HG03575 (cell line): ENCODE data around the gene CABP2.
"Not testable (repeated sequence)": the region's sequence is repeated elsewhere in the genome, so short reads cannot be mapped to it uniquely, and the experiment has no call there.

Experiments
- ATAC-seq: cut with Tn5 transposase; IDR thresholded peaks from one replicate; pipeline ENCODE4 v1.9.1; 2021; ENCODE audit not compliant: unreplicated experiment, insufficient number of reproducible peaks, low FRiP score; ENCODE audit errors: extremely low read depth

CABP2 gene

DNA sequence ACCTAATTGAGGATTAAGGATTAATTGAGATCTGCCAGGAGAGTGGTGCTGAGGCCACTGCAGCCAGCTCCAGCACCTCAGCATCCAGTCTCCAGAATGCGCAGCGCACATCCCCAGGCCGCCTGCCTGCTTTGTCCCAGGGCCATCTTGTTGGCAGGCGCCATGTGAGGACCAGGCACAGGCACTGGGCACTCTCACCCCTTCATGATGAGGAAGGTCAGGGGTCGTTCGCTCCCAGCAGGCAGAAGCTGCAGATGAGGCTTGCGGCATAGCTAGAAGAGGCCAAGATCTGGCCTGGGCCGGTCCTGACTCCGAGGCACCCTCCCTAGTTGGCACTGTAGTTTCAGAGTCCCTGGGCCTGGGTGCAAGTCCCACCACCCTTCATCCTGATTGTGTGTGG lies 6.4 kb downstream of the CABP2 start:
- no peak for ATAC-seq

DNA sequence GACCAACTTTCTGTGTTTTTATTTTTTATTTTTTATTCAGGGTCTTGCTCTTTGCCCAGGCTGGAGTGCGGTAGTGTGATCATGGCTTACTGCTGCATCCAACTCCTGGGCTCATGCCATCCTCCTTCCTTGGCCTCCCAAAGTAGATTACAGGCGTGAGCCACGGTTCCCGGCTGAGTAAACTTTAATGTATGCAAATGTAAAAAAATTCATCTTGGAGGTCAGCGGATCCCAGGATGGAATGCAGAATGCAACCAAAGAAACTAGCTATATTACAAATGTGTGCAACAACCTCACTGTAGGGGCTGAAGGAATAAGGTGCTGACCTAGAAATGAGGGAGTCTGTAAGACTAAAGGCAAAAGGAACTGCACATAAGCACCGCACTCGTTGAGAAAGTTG lies 9.1 kb downstream of the CABP2 start:
- ATAC-seq, result no peak

DNA sequence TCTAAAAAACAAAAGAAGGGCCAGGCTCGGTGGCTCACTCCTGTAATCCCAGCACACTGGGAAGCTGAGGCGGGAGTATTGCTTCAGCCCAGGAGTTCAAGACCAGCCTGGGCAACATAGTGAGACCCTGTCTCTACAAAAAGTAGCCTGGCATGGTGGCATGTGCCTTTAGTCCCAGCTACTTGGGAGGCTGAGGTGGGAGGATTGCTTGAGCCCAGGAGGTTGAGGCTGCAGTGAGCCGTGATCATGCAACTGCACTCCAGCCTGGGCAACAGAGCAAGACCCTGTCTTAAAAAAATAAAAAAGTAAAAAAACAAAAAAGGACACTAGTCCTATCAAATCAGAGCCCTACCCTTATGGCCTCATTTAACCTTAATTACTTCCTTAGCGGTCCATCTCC lies 11.7 kb downstream of the CABP2 start:
- not testable (repeated sequence) for ATAC-seq

DNA sequence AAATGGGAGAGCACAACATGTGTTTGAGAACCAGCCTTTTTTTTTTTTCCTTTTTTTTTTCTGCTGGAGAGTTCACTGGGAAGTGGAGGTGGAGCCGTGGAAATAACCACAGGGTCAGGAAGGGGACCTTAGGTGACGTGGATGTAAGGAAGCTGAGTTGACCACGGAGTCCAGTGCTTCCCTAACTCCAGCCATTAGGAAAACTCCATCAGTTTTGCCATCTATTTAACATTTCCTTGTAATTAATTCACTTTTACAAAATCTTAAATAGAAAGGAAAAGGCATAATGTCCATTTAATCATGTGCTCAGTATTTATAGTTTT lies 13.3 kb downstream of the CABP2 start:
- ATAC-seq, result no peak

DNA sequence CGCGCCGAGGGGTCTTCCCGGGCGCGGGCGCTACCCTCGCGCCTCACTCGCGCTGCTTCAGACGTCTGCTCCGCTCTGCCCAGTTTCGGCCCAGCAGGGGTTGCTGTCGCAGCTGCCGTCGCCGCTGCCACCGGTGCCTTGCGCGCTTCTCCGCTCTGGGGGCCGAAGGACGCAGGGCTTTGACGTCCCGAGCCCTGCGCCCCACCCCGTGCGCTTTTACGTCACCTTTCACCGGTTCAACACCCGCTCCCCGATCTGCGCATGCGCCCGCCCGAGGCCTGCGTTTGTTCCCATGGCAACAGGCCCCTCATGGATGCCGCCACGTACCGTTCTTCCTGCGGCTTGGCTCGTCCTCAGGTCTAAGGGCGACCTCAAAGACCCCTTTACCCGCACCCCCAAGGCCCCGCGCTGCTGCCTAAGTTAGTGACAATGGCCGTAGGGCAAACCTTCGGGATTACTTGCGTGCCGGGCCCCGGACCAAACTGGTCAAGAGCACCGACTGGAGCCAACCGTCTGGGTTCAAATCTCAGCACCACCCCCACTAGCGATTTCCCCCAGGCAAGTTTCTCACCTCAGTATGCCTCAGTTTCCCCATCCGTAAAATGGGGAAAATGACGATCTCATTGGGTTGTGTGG lies 14.6 kb downstream of the CABP2 start:
- peak; percentile 13 for ATAC-seq

DNA sequence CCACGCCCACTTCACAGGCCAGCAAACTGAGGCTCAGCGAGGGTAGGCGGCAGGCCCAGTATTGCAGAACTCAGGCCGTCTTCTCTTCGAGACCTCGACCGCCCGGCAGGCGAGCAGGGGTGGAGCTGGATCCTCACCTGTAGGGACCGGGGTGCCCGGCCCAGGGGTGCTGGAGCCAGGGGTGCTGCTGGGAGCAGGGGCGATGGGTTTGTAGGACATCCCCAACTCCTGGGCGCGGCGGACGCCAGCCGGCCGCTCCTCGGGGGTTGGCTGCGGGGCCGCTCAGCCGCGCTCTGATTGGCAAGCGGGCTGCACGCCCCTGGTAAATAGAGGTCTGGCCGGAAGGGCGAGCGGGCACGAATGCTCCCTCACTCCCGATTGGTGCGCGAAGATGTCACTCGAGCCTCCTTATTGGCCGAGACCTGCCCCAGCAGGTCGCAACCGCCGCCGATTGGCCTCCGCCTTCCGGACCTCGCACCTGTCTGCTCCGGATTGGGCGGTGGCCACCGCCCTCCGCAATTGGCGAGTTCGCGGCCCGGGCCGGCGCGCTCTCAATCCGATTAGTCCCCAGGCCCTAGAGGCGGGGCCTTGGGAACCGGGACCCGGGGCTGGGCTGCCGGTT lies 15.3 kb downstream of the CABP2 start, which contains the start of gene CDK2AP2:
Gene CDK2AP2 (minus strand): TSS at position 299 of the 622 bp plus-strand sequence. CDS start 80 bp downstream, at position 219.
- ATAC-seq, result peak; percentile 40

DNA sequence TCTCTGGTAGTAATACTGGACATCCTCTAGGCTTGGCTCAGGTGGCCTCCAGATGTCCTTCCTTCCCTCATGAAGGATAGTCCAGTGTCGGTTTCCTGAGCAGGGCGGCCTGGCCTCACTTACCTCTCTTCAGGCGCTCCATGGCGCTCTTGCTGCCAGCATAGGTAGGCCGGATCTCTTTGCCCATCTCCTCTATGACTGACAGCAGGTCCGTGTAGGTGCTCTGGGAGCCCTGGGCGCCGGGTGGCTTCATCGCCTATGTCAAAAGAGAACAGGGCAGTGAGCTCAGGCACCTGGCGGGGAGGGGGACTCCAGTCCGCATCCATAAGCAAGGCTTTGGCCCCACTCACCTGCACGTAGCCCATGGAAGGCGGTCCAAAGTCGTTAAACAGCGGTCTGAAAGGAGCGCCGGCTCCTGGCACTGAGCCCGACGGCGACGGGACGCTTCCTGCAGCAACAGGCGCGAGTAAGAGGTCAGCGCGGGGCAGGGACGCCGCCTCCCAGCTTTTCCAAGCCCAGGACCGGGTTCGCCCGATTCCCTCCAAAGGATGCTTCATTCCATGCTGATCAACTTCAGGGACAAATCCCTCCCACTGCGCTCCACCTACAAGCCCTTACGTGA lies 15.9 kb downstream of the CABP2 start:
- ATAC-seq, result no peak

DNA sequence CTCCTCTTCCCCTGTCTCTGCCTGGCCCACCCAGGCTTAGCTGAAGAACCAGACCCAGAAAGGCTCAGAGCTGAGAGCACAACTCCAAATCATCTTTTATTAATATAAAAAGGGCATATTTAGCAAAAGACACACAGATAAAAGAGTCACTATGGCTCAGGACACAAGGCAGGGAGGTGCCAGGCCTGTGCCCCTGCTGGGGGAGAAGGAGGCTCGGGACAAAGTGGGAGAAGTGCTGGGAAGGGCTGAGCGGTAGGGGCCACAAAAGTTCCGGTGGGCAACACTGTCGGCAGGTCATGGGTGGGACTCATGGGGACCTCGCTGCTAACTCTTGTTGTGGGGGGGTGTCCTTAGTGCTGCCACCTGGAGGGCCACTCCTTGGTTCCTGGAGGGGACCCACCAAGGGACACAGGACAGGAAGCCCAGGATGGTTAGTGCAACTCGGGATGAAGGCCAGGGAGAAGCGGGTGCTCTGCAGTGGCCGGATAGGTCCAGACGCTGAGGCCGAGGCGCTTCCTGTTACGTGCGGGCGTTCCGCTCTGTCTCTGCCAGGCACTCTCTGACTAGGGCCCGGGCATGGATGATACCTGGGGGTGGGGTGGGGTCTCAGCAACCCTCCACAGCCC lies 16.7 kb downstream of the CABP2 start:
- ATAC-seq, result no peak

DNA sequence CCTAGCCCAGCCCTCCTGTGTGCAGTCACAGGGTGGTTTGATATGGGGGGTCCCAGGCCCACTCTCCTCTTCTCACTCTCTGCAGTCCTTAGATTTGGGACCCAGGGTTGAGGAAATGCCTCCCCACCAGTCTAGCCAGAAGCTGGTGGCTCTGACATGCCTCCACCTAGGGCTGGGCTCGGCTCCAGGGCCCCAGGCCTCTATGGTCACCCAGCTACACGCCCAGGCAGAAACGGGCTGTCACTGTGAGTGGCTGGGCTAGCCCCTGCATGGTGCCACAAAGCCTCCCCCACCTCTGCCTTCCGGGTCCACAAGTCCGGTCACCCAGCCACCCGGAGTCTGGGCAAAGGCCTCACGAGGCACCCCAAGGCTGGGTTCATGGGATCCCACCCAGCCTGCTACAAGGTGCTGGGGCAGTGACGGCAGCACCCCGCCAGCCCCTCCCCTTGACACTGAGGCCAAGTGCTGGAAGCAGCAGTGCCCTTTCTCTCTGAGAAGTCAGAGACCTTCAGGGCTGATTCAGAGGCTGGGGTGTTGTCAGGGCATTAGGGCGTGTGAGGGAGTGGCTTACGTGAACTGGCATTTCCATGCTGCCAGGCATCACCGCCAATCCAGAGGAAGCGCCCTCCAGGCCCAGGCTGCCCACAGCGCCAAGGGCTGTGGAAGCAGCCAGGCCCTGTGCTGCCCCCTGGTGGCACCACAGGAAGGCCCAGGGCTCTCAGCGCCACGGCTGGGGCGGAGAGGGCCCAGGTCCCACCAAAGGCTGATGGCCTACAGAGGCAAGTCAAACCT lies 17.4 kb downstream of the CABP2 start:
- no peak for ATAC-seq

DNA sequence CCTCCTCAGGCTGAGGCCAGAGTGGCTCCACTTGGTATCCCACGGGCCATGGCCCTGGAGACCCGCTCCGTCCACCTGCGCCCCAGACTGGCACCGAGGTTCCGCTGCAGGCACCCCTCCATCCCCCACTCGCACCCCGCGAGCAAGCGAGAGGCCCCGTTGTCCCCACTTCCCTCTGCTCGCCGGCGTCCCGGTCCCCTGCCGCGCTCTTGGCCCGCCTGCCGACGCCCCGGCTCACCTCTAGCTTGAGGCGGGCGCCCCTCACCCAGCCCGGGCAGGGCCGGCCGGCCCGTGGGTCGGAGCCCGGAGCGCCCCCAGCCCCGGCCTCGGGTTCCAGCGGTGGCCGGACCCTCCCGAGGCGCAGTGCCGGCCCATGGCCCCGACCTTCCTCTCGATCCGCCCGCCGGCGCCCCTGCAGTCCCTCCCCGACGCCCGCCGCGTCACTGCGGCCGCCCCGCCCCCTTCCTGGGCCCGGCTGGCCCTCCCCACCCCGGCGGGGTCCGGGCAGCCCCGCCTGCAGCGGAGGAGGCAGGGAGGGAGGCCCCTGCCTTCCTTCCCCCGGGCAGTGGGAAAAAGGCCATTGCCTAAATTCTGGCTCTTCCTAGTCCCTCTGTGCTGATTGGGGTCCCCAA lies 18.2 kb downstream of the CABP2 start, which contains the start of gene PITPNM1:
Gene PITPNM1 (minus strand): TSS at position 414 of the 632 bp plus-strand sequence. CDS start 1,183 bp downstream, outside the sequence.
- ATAC-seq, result no peak

DNA sequence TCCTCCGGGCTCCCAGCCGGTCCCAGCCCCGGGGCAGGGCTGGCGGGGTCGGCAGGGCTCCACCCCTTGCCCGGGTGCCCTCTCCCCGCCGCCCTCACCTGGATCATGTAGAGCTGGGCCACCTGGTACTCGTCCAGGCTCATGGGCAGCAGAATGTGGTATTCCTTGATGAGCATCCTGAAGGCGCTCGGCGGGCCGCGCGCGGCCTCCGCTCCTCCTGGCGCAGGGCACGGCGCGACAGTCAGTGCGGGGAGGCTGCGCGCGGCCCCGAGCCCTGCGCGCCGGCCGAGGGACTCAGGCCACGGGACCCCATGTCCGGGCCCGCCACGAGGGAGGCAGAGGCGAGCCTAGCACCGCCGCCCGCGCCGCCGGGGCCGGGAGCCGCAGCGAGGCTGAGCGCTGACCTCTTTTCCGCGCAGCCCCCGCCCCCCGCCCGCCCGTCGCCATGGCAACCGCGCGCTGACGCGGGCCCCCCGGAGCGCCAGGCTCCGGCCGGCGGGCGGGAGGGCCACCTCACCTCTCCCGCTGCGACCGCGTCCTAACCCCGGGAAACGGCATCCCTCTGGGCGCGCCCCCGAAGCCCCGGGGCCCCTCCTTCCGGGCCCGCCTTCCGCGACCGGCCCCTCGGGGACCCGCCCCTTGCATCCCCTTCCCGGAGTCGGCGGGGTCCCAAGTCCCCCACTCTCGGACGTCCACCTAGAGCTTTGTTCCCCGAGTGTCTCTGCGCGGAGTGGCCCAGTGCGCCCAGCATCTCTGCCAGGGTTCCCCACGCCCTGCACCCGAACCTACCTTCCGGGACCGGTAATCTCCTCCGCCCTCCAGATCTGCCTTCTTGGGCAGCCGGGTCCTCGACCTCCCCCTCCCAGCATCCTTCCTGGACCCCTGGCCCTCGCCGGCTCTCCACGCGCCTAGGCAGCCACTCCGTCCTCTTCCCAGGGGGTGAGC lies 19.0 kb downstream of the CABP2 start:
- no peak for ATAC-seq

DNA sequence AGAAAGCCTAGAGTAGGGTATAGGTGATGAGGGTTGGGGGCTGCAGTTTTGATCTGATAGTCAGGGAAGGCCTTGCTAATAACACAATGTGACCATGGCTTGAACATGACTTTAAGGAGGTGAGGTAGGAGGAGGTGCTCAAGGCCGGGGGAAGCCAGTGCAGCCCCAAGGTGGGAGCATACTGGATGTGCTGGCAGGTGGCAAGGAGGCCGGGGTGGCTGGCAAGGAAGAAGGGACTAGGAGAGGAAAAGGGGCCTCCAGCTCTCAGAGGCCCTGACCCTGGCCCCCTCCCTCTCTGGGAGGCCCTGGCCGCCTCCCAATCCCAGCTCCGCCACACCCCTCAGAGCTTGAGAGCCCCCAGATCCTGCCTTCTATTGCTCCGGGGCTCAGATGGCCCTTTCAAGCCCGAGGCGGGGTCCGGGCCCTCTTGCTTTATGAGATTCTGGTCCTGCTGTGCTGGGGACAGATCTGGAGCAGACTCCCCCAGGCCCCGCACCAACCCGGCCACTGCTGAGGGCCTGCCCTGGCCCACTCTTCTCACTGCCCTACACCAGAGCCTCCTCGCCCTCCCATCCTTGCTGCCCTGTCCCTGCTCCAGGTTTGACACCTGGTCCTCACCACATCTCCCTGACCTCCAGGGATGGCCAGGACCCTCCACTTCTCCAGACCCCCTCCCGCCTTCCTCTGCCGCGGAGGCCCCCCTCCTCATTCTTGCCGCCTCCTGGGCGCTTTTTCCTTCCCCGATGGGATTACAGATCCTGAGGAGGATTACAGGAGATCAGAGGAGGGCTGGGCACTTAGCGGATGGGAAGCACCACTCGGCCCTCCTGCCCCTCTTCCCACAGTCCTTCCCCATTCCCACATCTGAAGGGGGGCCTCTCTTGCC lies 19.9 kb downstream of the CABP2 start:
- ATAC-seq, result no peak

DNA sequence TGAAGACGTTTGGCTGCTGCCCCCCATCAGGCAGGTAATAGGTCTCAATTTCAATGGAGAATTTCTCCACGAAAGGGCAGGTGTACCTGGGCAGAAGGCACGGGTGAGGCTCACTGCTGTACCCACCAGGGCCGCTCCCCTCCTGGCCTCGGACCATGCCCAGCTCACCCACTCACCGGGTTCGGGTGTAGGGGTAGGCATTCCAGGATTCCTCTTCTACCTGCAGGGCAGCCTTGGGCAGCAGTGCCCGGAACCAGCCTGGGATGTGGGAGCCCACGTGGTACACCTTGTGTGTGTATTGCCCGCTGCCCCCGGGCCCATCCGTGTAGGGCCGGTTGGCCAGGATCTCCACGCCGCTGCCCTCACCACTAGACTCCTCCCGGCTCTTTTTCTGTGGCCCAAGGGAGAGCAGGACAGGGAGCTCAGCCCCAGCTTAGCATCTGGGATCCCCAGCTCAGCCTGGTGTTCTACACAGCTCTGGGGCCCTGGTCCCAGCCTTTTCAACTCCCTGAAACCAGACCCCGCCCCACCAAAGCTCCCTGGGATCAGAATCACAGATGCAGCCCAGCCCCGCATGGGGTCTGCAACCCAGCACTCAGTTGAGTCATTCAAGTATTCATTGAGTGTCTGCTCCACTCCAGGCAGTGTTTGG lies 20.8 kb downstream of the CABP2 start:
- ATAC-seq, result no peak

DNA sequence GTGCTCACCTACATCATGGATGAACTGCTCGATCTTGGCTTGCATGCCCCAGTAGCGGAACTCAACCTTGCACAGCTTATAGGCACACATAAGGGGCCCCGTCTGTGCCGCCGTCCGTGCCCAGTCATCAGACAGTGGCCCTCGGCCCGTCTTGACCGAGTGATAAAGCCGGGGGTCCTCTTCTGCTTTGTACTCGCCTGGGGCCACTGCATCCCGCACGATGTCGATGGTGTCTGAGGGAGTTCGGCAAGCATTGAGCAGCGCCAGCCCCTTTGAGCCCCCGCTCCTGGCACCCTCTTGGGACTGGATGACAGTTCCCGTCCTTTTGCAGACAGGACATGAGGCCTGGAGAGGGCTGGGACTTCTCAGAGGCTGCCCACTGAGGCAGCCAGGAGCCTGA lies 21.4 kb downstream of the CABP2 start:
- ATAC-seq, result no peak

DNA sequence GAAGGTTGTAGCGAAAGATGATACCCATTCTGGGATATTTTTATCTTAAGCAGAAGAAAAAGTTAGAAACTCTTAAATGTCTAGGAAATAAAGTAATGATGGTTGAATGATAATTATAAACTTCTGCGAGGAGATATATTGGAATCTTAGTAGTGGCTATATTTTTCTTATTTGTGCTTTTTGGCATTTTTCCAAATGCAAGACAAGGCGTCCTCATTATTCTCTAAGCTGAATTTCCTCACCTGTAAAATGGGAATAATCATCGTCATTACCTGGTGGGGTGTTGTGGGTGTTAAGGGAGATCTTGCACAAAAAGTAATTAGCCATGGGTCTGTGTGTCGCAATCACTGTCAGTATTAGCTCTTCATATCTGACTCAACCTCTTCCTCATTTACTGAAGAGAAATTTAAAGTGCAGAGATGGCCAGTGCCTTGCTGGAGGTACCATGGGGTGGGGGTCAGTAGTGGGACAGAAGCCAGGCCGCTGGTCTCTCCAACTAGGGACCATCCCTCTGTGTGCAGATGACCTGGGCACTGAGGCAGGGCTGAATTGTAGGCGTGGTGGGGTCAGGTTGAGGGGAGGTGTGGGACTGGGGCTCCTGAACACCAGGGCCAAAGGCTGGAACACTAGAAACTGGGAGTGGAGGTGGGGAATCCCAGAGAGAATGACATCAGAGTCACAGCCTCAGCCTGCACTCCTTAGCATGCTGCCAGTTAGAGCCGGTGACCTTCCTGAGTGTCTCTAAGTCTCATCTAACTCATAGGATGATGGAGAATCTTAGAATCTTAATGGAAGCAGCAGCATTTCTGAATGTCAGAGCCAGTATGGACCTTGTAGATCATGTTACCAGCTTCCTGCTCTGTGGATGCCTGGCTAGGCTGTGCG lies 22.2 kb downstream of the CABP2 start:
- no peak for ATAC-seq

DNA sequence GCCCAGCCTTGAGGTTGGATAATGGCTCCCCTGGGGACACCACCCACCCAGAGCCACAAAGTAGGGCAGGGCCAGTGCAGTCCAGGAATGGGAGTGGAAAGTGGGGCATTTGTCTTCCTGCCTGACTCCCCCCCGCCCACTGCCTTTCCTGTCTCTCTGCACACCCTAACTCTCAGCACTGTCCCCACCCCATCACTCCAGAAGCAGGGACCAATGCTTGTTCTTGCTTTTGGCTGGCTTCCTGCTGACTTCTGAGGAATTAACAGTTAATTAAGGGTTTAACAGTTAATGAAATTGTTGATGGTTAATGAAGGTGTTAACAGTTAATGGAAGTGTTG lies 22.8 kb downstream of the CABP2 start:
- no peak for ATAC-seq
